Left lung (tissue), 14 donors: ENCODE data around the gene TCN2. TPM values are rescaled to one million over a fixed set of nuclear protein-coding genes. Genes with fewer than 3 reads are reported as not detected.
"Not testable (repeated sequence)": the region's sequence is repeated elsewhere in the genome, so short reads cannot be mapped to it uniquely, and the experiment has no call there.

Source experiments
- ATAC-seq: fragments of 200-7000 bp; cut with Tn5 transposase; one replicate; pipeline ENCODE4 v1.9.1; 2020; ENCODE audit warnings: moderate library complexity
- DNase-seq, 4 donors: peaks; one replicate each; pipeline ENCODE4 v3.0.0-alpha.2; 2013 to 2020
- H3K27ac ChIP-seq, 2 donors: fragments of 200-600 bp; sonication (generic) in 1 of 2; one replicate each; pipeline versions ENCODE4 v1.5.0 to v1.8.0; 2020 to 2021
- H3K27me3 ChIP-seq, 2 donors: fragments of 200-600 bp; sonication (generic) in 1 of 2; one replicate each; pipeline versions ENCODE4 v1.5.0 to v1.8.0; 2020 to 2021
- H3K36me3 ChIP-seq, 2 donors: fragments of 200-600 bp; sonication (generic) in 1 of 2; one replicate each; pipeline versions ENCODE4 v1.5.0 to v1.8.0; 2020 to 2021
- H3K4me1 ChIP-seq, 2 donors: fragments of 200-600 bp; one replicate each; pipeline ENCODE4 v1.8.0; 2021
- H3K4me3 ChIP-seq, 2 donors: fragments of 200-600 bp; sonication (generic) in 1 of 2; one replicate each; pipeline versions ENCODE4 v1.5.0 to v1.8.0; 2020 to 2021; ENCODE audit warnings: mild to moderate bottlenecking in 1 of 2
- H3K9me3 ChIP-seq, 2 donors: fragments of 200-600 bp; sonication (generic) in 1 of 2; one replicate each; pipeline versions ENCODE4 v1.5.0 to v1.8.0; 2020 to 2021
- intact Hi-C, 2 donors: fragments of 100-400 bp; cut with DNase I; formaldehyde crosslinking; loops; one replicate each; pipeline versions ENCODE4 v1.11.2 to v1.14.2; 2022
- long read RNA-seq, 12 donors: library from polyadenylated mRNA in 2 of 12; unstranded in 2 of 12; transcript quantifications; one replicate each; pipeline ENCODE4 v2.0.0 and lab custom pipeline, GENCODE V29; 2019 to 2026
- polyA plus RNA-seq, 6 donors: library from polyadenylated mRNA; unstranded; fragments of 120-200 nt; gene quantifications; one replicate each; pipeline ENCODE4 v1.2.1, GENCODE V29; 2013; ENCODE audit not compliant: insufficient read length in 6 of 6
- total RNA-seq, 2 donors: library from RNA; stranded (reverse); fragmentation: NEBNext Ultra II Directional; extraction: Animal tissue kit (Norgen Biotek cat#: 25700); gene quantifications; one replicate each; pipeline ENCODE4 v1.2.1, GENCODE V29; 2021
- TF ChIP-seq, protein P1 (sequence below), 2 donors: fragments of 200-600 bp; sonication (generic) in 1 of 2; IDR thresholded peaks; one replicate each; pipeline versions ENCODE4 v1.5.0 to v1.8.0; 2021; ENCODE audit warnings: antibody characterized with exemption in 2 of 2
- donor health status: DM: no; HTN: yes; CAD: no.
- donor health status: DM: no; HTN: no; CAD: no.

TCN2 gene
- total RNA-seq (10 to 100 TPM; 48.0 to 57.6 TPM), polyA plus RNA-seq (10 to 100 TPM; 22.4 to 39.4 (median 30.4) TPM)
- long read RNA-seq, donor 1, transcript TCN2-201 (9 exons, 2,535 nt), result major isoform, 6 of 13 reads
- long read RNA-seq, donor 1, partial matches to known transcripts, result 5 of 13 reads
- long read RNA-seq, donor 1, other reads (novel, unspliced or antisense), result 0 of 13 reads
- long read RNA-seq, donor 2, transcript TCN2-201 (9 exons, 2,535 nt), result major isoform, 5 of 7 reads
- long read RNA-seq, donor 2, partial matches to known transcripts, result 0 of 7 reads
- long read RNA-seq, donor 2, other reads (novel, unspliced or antisense), result 0 of 7 reads
- long read RNA-seq, donor 3, partial matches to known transcripts, result 0 of 8 reads
- long read RNA-seq, donor 3, other reads (novel, unspliced or antisense), result 0 of 8 reads
- long read RNA-seq, donor 4, transcript TCN2-201 (9 exons, 2,535 nt), result major isoform, 44 of 51 reads
- long read RNA-seq, donor 4, partial matches to known transcripts, result 2 of 51 reads
- long read RNA-seq, donor 4, other reads (novel, unspliced or antisense), result 4 of 51 reads
- long read RNA-seq, donor 5, transcript TCN2-201 (9 exons, 2,535 nt), result major isoform, 5 of 14 reads
- long read RNA-seq, donor 5, partial matches to known transcripts, result 6 of 14 reads
- long read RNA-seq, donor 5, other reads (novel, unspliced or antisense), result 0 of 14 reads
- long read RNA-seq, donor 6, transcript TCN2-201 (9 exons, 2,535 nt), result major isoform, 7 of 16 reads
- long read RNA-seq, donor 6, partial matches to known transcripts, result 6 of 16 reads
- long read RNA-seq, donor 6, other reads (novel, unspliced or antisense), result 0 of 16 reads
- long read RNA-seq, donor 7, partial matches to known transcripts, result 0 of 3 reads
- long read RNA-seq, donor 7, other reads (novel, unspliced or antisense), result 0 of 3 reads
- long read RNA-seq, donor 8, partial matches to known transcripts, result 0 of 6 reads
- long read RNA-seq, donor 8, other reads (novel, unspliced or antisense), result 0 of 6 reads
- long read RNA-seq, donor 9, result 0 reads
- long read RNA-seq, donor 10, transcript TCN2-201 (9 exons, 2,535 nt), result major isoform, 86 of 104 reads
- long read RNA-seq, donor 10, partial matches to known transcripts, result 4 of 104 reads
- long read RNA-seq, donor 10, other reads (novel, unspliced or antisense), result 10 of 104 reads
- long read RNA-seq, donor 11, partial matches to known transcripts, result 0 of 4 reads
- long read RNA-seq, donor 11, other reads (novel, unspliced or antisense), result 0 of 4 reads
- long read RNA-seq, donor 12, transcript TCN2-201 (9 exons, 2,535 nt), result major isoform, 8 of 11 reads
- long read RNA-seq, donor 12, partial matches to known transcripts, result 0 of 11 reads
- long read RNA-seq, donor 12, other reads (novel, unspliced or antisense), result 0 of 11 reads

GRCh38 chr22:30606455-30607299, at the start of gene TCN2:
TSS of gene TCN2 (plus strand) at chr22:30607174. CDS start at chr22:30607332, 158 bp downstream.
- peak within 1 kb of the TSS; percentile 50 to 56 for H3K4me3 ChIP-seq
- intact Hi-C loops, result no loop called here
- peaks cover 0 to 8% of the 10 kb centered on the region in 2 donors for H3K36me3 ChIP-seq
- H3K4me1 ChIP-seq, result peaks cover 21 to 50% of the 10 kb centered on the region in 2 donors
- H3K27me3 ChIP-seq, result no peaks in the 10 kb centered on the region
- ATAC-seq, result peak; percentile 75
- no peaks in the 10 kb centered on the region for H3K9me3 ChIP-seq
- H3K27ac ChIP-seq, result peak within 1 kb of the TSS; percentile 75 to 84
- TF ChIP-seq, protein P1, sequence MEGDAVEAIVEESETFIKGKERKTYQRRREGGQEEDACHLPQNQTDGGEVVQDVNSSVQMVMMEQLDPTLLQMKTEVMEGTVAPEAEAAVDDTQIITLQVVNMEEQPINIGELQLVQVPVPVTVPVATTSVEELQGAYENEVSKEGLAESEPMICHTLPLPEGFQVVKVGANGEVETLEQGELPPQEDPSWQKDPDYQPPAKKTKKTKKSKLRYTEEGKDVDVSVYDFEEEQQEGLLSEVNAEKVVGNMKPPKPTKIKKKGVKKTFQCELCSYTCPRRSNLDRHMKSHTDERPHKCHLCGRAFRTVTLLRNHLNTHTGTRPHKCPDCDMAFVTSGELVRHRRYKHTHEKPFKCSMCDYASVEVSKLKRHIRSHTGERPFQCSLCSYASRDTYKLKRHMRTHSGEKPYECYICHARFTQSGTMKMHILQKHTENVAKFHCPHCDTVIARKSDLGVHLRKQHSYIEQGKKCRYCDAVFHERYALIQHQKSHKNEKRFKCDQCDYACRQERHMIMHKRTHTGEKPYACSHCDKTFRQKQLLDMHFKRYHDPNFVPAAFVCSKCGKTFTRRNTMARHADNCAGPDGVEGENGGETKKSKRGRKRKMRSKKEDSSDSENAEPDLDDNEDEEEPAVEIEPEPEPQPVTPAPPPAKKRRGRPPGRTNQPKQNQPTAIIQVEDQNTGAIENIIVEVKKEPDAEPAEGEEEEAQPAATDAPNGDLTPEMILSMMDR (IDR thresholded peaks at IDR 0.05), result peak in 1 of 2 donors; percentile 16
- peak; percentile 74 to 87 (median 83) for DNase-seq

- Histone ChIP-seq H3K4me3 (no peak overlapping the region), H3K27me3 (no peaks in the 10 kb centered on the region), H3K27ac (no peak overlapping the region), H3K36me3 (no peaks in the 10 kb centered on the region), H3K9me3 (no peaks in the 10 kb centered on the region), H3K4me1 (no peaks in the 10 kb centered on the region)
- TF ChIP-seq, protein P1 (IDR thresholded peaks at IDR 0.05), result no peak
- DNase-seq (no peak), ATAC-seq (no peak)
- intact Hi-C loops, result no loop called here
Measured at GRCh38 chr22:30557243-30557642, 49.7 kb upstream of the TCN2 start.

- no peak for ATAC-seq
- H3K4me1 ChIP-seq, result no peaks in the 10 kb centered on the region
- DNase-seq, result no peak
- no peak overlapping the region for H3K27ac ChIP-seq
- intact Hi-C loops, result no loop called here
- H3K36me3 ChIP-seq, result no peaks in the 10 kb centered on the region
- H3K4me3 ChIP-seq, result no peak overlapping the region
- no peaks in the 10 kb centered on the region for H3K27me3 ChIP-seq
- no peaks in the 10 kb centered on the region for H3K9me3 ChIP-seq
- TF ChIP-seq, protein P1 (IDR thresholded peaks at IDR 0.05), result no peak
Measured at GRCh38 chr22:30559889-30560288, 47.1 kb upstream of the TCN2 start.

- not testable (repeated sequence) for H3K4me3 ChIP-seq, H3K27ac ChIP-seq, DNase-seq
Measured at GRCh38 chr22:30560643-30561202, 46.3 kb upstream of the TCN2 start.

More at GRCh38 chr22:30560643-30561202, 46.3 kb upstream of the TCN2 start:
- ATAC-seq, H3K36me3 ChIP-seq, H3K9me3 ChIP-seq, H3K27me3 ChIP-seq, intact Hi-C loops, H3K4me1 ChIP-seq: not testable (repeated sequence)
